HG02798 (cell line): Measurements from ENCODE around the gene PKNOX2.

Experiments
- ATAC-seq: cut with Tn5 transposase; IDR thresholded peaks from one replicate; pipeline ENCODE4 v1.9.1; 2021; ENCODE audit warnings: mild to moderate bottlenecking; ENCODE audit not compliant: unreplicated experiment, poor library complexity

The PKNOX2 gene

GRCh38 chr11:125256541-125257189, 92.1 kb downstream of the PKNOX2 start:
- no peak for ATAC-seq

- no peak for ATAC-seq
Measured at GRCh38 chr11:125257190-125257579, 92.6 kb downstream of the PKNOX2 start.

- no peak for ATAC-seq
Measured at GRCh38 chr11:125257751-125258150, 93.2 kb downstream of the PKNOX2 start.

GRCh38 chr11:125258291-125259032, 93.9 kb downstream of the PKNOX2 start:
- ATAC-seq, result no peak

- no peak for ATAC-seq
Measured at GRCh38 chr11:125261588-125261987, 97.0 kb downstream of the PKNOX2 start.

GRCh38 chr11:125262194-125262829, 97.8 kb downstream of the PKNOX2 start:
- no peak for ATAC-seq

GRCh38 chr11:125262830-125263218, 98.3 kb downstream of the PKNOX2 start:
- no peak for ATAC-seq

- ATAC-seq, result no peak
Measured at GRCh38 chr11:125263268-125263790, 98.8 kb downstream of the PKNOX2 start.

GRCh38 chr11:125264100-125265022, 99.8 kb downstream of the PKNOX2 start:
- ATAC-seq, result no peak

- no peak for ATAC-seq
Measured at GRCh38 chr11:125267548-125267947, 103.0 kb downstream of the PKNOX2 start.

GRCh38 chr11:125268611-125269010, 104.1 kb downstream of the PKNOX2 start:
- ATAC-seq, result no peak

GRCh38 chr11:125270106-125270505, 105.6 kb downstream of the PKNOX2 start:
- ATAC-seq, result no peak

GRCh38 chr11:125270711-125271110, 106.2 kb downstream of the PKNOX2 start:
- ATAC-seq, result no peak

- no peak for ATAC-seq
Measured at GRCh38 chr11:125271483-125272091, 107.0 kb downstream of the PKNOX2 start.

GRCh38 chr11:125272092-125272491, 107.5 kb downstream of the PKNOX2 start:
- no peak for ATAC-seq

GRCh38 chr11:125272821-125273220, 108.3 kb downstream of the PKNOX2 start:
- no peak for ATAC-seq

- ATAC-seq, result no peak
Measured at GRCh38 chr11:125273519-125274000, 109.0 kb downstream of the PKNOX2 start.

GRCh38 chr11:125274309-125274708, 109.8 kb downstream of the PKNOX2 start:
- ATAC-seq, result no peak

- ATAC-seq, result no peak
Measured at GRCh38 chr11:125274774-125275173, 110.2 kb downstream of the PKNOX2 start.
